K562 (cell line): ENCODE measurements around the gene DNA2. TPM values are rescaled to one million over a fixed set of nuclear protein-coding genes. Genes with fewer than 3 reads are reported as not detected.

Source experiments
- CBX5 ChIP-seq: IDR thresholded peaks from 2 replicates; pipeline ENCODE4 v1.6.1; 2014; ENCODE audit warnings: low read depth, borderline replicate concordance
- CSDE1 ChIP-seq, 2 experiments: fragments of 450-650 bp; IDR thresholded peaks; 2 replicates each; pipeline ENCODE4 v1.6.1; 2016; ENCODE audit warnings: mild to moderate bottlenecking in 1 of 2
- ELF2 ChIP-seq: fragments of 250-450 bp; sonication (Bioruptor Pico); IDR thresholded peaks from 2 replicates; pipeline ENCODE4 v1.5.0; 2021; ENCODE audit warnings: mild to moderate bottlenecking
- HNRNPK ChIP-seq: fragments of 200-400 bp; formaldehyde crosslinking; IDR thresholded peaks from one replicate; pipeline ENCODE4 v1.6.1; 2018; ENCODE audit warnings: mild to moderate bottlenecking, low read depth, low read length; ENCODE audit not compliant: poor library complexity, severe bottlenecking
- MCM2 ChIP-seq: fragments of 450-650 bp; IDR thresholded peaks from 2 replicates; pipeline ENCODE4 v1.6.1; 2017; ENCODE audit warnings: low read depth, mild to moderate bottlenecking
- SMARCA5 ChIP-seq: fragments of 450-650 bp; IDR thresholded peaks from 2 replicates; pipeline ENCODE4 v1.6.1; 2016
- SMARCE1 ChIP-seq: fragments of 450-650 bp; IDR thresholded peaks from 2 replicates; pipeline ENCODE4 v1.7.1; 2016; ENCODE audit warnings: mild to moderate bottlenecking
- SP1 ChIP-seq: sonication (generic); formaldehyde crosslinking; IDR thresholded peaks from 2 replicates; pipeline ENCODE4 v1.8.1; 2022; ENCODE audit warnings: mild to moderate bottlenecking, missing genetic modification reagents
- XRCC3 ChIP-seq: fragments of 450-650 bp; IDR thresholded peaks from 2 replicates; pipeline ENCODE4 v1.6.1; 2017; ENCODE audit warnings: mild to moderate bottlenecking, moderate library complexity
- YY1 ChIP-seq, 3 experiments: IDR thresholded peaks; 2 replicates each; pipeline ENCODE4 v1.6.1; 2011; ENCODE audit warnings: low read length in 2 of 3, mild to moderate bottlenecking in 2 of 3, moderate library complexity in 2 of 3, borderline replicate concordance in 1 of 3, control low read depth in 1 of 3, low read depth in 1 of 3; ENCODE audit not compliant: insufficient read depth in 3 of 3, insufficient replicate concordance in 2 of 3, control insufficient read depth in 1 of 3, insufficient read length in 1 of 3; ENCODE audit errors: extremely low read depth in 1 of 3
- ZNF12 ChIP-seq: sonication (generic); formaldehyde crosslinking; IDR thresholded peaks from 2 replicates; pipeline ENCODE4 v1.4.0; 2020; ENCODE audit warnings: mild to moderate bottlenecking, missing genetic modification reagents
- ZNF134 ChIP-seq: fragments of 250-450 bp; sonication (Bioruptor Pico); conservative IDR thresholded peaks from 2 replicates; pipeline ENCODE4 v1.4.0; 2020
- ZNF384 ChIP-seq: IDR thresholded peaks from 2 replicates; pipeline ENCODE4 v1.6.1; 2012; ENCODE audit warnings: low read depth, low read length, improper control_type of control experiment
- polyA plus RNA-seq, 8 experiments: library from polyadenylated mRNA; depleted of rRNA in 4 of 8; stranded (reverse) in 5 of 8; unstranded in 3 of 8; fragments of >200 nt; fragmentation: Nextera tagmentation in 2 of 8; fragmentation: Illumina TruSeq in 1 of 8; extraction: Ambion mirVana in 2 of 8; extraction: Trizol in 1 of 8; gene quantifications; 2 replicates each; pipeline versions ENCODE4 v1.2.1 to v1.2.3, GENCODE V29; 2011 to 2014; ENCODE audit warnings: inconsistent platforms in 1 of 8, missing spikeins in 1 of 8
- total RNA-seq, 7 experiments: library from RNA; depleted of rRNA in 6 of 7; stranded (reverse); fragments of >200 nt in 6 of 7; fragmentation: Illumina TruSeq in 2 of 7; extraction: Trizol in 2 of 7; gene quantifications; 2 replicates each; pipeline versions ENCODE4 v1.2.1 to v1.2.3, GENCODE V29; 2011 to 2021; ENCODE audit warnings: low replicate concordance in 1 of 7
- TF ChIP-seq, protein P1 (sequence below), 2 experiments: IDR thresholded peaks; 2 replicates each; pipeline ENCODE4 v1.6.1; 2012; ENCODE audit warnings: improper control_type of control experiment in 2 of 2, low read depth in 2 of 2, low read length in 2 of 2, borderline replicate concordance in 1 of 2
- TF ChIP-seq, protein P2 (sequence below): sonication (generic); formaldehyde crosslinking; IDR thresholded peaks from 2 replicates; pipeline ENCODE4 v1.8.0; 2022; ENCODE audit warnings: missing genetic modification reagents, mild to moderate bottlenecking, moderate library complexity, borderline replicate concordance
- TF ChIP-seq, protein P3 (sequence below): IDR thresholded peaks from 2 replicates; pipeline ENCODE4 v1.6.1; 2014; ENCODE audit warnings: antibody characterized with exemption
- TF ChIP-seq, protein P4 (sequence below), 2 experiments: fragments of 450-650 bp in 1 of 2; sonication (generic) in 1 of 2; formaldehyde crosslinking in 1 of 2; IDR thresholded peaks in 1 of 2; conservative IDR thresholded peaks in 1 of 2; 2 replicates each; pipeline versions ENCODE4 v1.6.1 to v1.8.1; 2016 to 2023; ENCODE audit warnings: mild to moderate bottlenecking in 2 of 2, moderate library complexity in 2 of 2, inconsistent platforms in 1 of 2, missing genetic modification reagents in 1 of 2

Gene DNA2
- total and polyA plus RNA-seq, 9 of the 15 experiments (the other 6 are each of a cell fraction or from before 2014, with no cell fraction given): 24.6 to 51.4 (median 40.8) TPM

DNA sequence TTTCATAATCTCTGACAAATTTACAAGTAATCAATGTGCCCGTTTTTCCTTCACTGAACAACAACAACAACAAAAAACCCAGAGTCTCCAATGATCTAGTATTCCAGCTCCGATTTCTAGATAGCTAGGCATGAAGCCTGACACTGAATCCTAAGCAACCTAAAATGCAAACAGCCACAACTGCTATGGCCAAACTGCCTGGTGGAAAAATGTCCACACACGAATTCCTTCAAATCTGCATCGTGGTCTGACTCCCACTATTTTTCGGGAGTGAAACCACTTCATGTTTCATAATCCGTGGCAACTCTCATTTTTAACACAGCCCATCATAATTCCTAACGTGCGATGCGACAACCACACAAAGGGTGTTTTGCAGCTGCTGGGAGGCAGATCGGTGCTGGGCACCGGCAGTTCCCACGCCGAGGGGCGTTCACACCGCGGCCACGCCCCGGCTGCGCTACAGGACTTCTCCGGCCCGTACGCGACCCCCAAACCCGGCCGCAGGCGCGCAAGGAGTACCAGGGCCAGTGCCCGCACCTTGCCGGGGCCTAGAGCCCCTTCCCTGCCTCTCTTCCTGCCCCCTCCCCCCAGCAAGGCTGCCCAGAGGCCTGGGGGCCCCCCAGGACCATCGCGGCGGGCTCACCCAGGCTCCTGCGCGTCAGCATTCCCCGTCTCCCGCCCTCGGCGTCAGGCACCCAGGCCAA, 65.5 kb downstream of the DNA2 start (continued):
- TF ChIP-seq, protein P1, sequence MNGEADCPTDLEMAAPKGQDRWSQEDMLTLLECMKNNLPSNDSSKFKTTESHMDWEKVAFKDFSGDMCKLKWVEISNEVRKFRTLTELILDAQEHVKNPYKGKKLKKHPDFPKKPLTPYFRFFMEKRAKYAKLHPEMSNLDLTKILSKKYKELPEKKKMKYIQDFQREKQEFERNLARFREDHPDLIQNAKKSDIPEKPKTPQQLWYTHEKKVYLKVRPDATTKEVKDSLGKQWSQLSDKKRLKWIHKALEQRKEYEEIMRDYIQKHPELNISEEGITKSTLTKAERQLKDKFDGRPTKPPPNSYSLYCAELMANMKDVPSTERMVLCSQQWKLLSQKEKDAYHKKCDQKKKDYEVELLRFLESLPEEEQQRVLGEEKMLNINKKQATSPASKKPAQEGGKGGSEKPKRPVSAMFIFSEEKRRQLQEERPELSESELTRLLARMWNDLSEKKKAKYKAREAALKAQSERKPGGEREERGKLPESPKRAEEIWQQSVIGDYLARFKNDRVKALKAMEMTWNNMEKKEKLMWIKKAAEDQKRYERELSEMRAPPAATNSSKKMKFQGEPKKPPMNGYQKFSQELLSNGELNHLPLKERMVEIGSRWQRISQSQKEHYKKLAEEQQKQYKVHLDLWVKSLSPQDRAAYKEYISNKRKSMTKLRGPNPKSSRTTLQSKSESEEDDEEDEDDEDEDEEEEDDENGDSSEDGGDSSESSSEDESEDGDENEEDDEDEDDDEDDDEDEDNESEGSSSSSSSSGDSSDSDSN (IDR thresholded peaks at IDR 0.05; ENCODE audit: borderline replicate concordance in 1 of 2, low read depth in 2 of 2, low read length in 2 of 2): no peak
- no peak for TF ChIP-seq ZNF12 (CRISPR knock-in tag)
- TF ChIP-seq CSDE1 (IDR thresholded peaks at IDR 0.05): no peak
- no peak for TF ChIP-seq ZNF134 (CRISPR knock-in tag)
- TF ChIP-seq, protein P2, sequence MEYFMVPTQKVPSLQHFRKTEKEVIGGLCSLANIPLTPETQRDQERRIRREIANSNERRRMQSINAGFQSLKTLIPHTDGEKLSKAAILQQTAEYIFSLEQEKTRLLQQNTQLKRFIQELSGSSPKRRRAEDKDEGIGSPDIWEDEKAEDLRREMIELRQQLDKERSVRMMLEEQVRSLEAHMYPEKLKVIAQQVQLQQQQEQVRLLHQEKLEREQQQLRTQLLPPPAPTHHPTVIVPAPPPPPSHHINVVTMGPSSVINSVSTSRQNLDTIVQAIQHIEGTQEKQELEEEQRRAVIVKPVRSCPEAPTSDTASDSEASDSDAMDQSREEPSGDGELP (CRISPR knock-in tag): peak; percentile 52
- TF ChIP-seq ZNF384: 0 out of 2 replicates have a peak, but pooled peaks have one; percentile 1
- 0 out of 2 replicates have a peak, but pooled peaks have one; percentile 33 for TF ChIP-seq SMARCE1
- peak; percentile 10; the same call in 1 of the 2 replicates for TF ChIP-seq SP1 (CRISPR knock-in tag)
- TF ChIP-seq XRCC3: no peak
- TF ChIP-seq, protein P3, sequence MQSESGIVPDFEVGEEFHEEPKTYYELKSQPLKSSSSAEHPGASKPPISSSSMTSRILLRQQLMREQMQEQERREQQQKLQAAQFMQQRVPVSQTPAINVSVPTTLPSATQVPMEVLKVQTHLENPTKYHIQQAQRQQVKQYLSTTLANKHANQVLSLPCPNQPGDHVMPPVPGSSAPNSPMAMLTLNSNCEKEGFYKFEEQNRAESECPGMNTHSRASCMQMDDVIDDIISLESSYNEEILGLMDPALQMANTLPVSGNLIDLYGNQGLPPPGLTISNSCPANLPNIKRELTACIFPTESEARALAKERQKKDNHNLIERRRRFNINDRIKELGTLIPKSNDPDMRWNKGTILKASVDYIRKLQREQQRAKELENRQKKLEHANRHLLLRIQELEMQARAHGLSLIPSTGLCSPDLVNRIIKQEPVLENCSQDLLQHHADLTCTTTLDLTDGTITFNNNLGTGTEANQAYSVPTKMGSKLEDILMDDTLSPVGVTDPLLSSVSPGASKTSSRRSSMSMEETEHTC: 0 out of 2 replicates have a peak, but pooled peaks have one; percentile 12
- no peak for TF ChIP-seq YY1 (IDR thresholded peaks at IDR 0.05; ENCODE audit: borderline replicate concordance in 1 of 3, control insufficient read depth in 1 of 3, extremely low read depth in 1 of 3, insufficient read depth in 3 of 3, insufficient read length in 1 of 3, insufficient replicate concordance in 2 of 3, low read depth in 1 of 3, low read length in 2 of 3)
- TF ChIP-seq CBX5: no peak
- no peak for TF ChIP-seq ELF2 (CRISPR knock-in tag)
- 0 out of 2 replicates have a peak, but pooled peaks have one; percentile 25 for TF ChIP-seq SMARCA5
- no peak for TF ChIP-seq MCM2
- TF ChIP-seq HNRNPK: no peak
- TF ChIP-seq, protein P4, sequence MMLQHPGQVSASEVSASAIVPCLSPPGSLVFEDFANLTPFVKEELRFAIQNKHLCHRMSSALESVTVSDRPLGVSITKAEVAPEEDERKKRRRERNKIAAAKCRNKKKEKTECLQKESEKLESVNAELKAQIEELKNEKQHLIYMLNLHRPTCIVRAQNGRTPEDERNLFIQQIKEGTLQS (IDR thresholded peaks at IDR 0.05): no peak
- TF ChIP-seq, protein P4 (CRISPR knock-in tag; conservative IDR thresholded peaks at IDR 0.05): 0 out of 2 replicates have a peak, but pooled peaks have one; percentile 55
